ENCODE data around the gene GMEB1. TPM values are rescaled to one million over a fixed set of nuclear protein-coding genes. Genes with fewer than 3 reads are reported as not detected.
"Not testable (repeated sequence)": the region's sequence is repeated elsewhere in the genome, so short reads cannot be mapped to it uniquely, and the experiment has no call there.

Gene GMEB1
- total RNA-seq, 1 experiment from 2014 or later = 5.2 TPM

- ChIA-PET CTCF (no interaction called here), POLR2A (ENCODE audit: unreplicated experiment) (no interaction called here)
- DNase-seq (no peak), ATAC-seq (no peak)
- no peaks in the 10 kb centered on the region for H4K20me1 ChIP-seq (ENCODE audit: low read length)
- no peaks in the 10 kb centered on the region; the same call in 1 of the 2 replicates for H3K36me3 ChIP-seq (ENCODE audit: low read depth, low read length)
- no peak overlapping the region for H3K9ac ChIP-seq (ENCODE audit: low read length)
- no peak overlapping the region for H3K4me3 ChIP-seq (ENCODE audit: low read length)
- H3K9me2 ChIP-seq (replicated peaks; ENCODE audit: low read length) = no peaks in the 10 kb centered on the region
- no peaks in the 10 kb centered on the region for H3K9me3 ChIP-seq (ENCODE audit: low read length)
- intact Hi-C loops (cut with micrococcal nuclease) = no loop called here
- no peak overlapping the region for H3K4me2 ChIP-seq (ENCODE audit: low read length)
- no peaks in the 10 kb centered on the region for H3F3A ChIP-seq (ENCODE audit: low read length, unreplicated experiment)
- H3K79me2 ChIP-seq (ENCODE audit: low read length) = no peaks in the 10 kb centered on the region
- no TSS peak for BruUV-seq (replicated peaks)
- no peaks in the 10 kb centered on the region for H3K27me3 ChIP-seq (ENCODE audit: low read length)
- no peak overlapping the region for H2AFZ ChIP-seq (ENCODE audit: low read length)
- H3K4me1 ChIP-seq (ENCODE audit: insufficient read depth, low read length) = no peaks in the 10 kb centered on the region
- TF ChIP-seq CTCF (conservative IDR thresholded peaks at IDR 0.05; ENCODE audit: low read depth, low read length) (no peak), EZH2 (IDR thresholded peaks at IDR 0.05; ENCODE audit: low read length, unreplicated experiment) (no peak), EZH2phosphoT487 (IDR thresholded peaks at IDR 0.05; ENCODE audit: borderline replicate concordance, low read length) (no peak)
- H3K27ac ChIP-seq (ENCODE audit: low read length) = no peak overlapping the region
These were observed 16.4 kb downstream of the GMEB1 start for GRCh38 chr1:28684937-28685336.

GRCh38 chr1:28691627-28692026 is 23.0 kb downstream of the GMEB1 start:
- H3K27me3 ChIP-seq (ENCODE audit: low read length); H3K36me3 ChIP-seq (ENCODE audit: low read depth, low read length); ATAC-seq; H4K20me1 ChIP-seq (ENCODE audit: low read length); H3F3A ChIP-seq (ENCODE audit: low read length, unreplicated experiment); CTCF ChIA-PET; H3K9ac ChIP-seq (ENCODE audit: low read length); H3K4me2 ChIP-seq (ENCODE audit: low read length); H3K4me3 ChIP-seq (ENCODE audit: low read length); BruUV-seq (replicated peaks); POLR2A ChIA-PET (ENCODE audit: unreplicated experiment); H3K4me1 ChIP-seq (ENCODE audit: insufficient read depth, low read length); H3K79me2 ChIP-seq (ENCODE audit: low read length); intact Hi-C loops (cut with micrococcal nuclease); H2AFZ ChIP-seq (ENCODE audit: low read length); DNase-seq; H3K27ac ChIP-seq (ENCODE audit: low read length); H3K9me2 ChIP-seq (replicated peaks; ENCODE audit: low read length); H3K9me3 ChIP-seq (ENCODE audit: low read length): not testable (repeated sequence)

DNA sequence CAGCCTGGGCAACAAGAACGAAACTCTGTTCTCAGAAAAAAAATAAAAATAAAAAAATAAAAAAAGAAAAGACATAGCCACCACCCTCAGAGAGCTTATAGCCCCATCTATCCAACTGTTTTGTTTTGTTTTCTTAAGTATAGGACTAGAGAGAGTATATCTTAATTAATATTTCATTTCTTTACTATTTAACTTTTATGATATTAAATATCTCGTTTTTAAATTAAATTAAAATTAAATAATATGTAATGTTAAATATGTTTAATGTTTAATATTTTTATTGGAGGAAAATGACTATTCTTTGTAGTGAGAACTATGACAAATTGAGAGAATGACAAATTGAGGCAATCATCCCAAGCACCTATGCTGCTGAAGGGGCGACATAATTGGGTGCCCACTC is 35.0 kb downstream of the GMEB1 start:
- no peak for DNase-seq
- no peaks in the 10 kb centered on the region for H3K4me1 ChIP-seq (ENCODE audit: insufficient read depth, low read length)
- no peaks in the 10 kb centered on the region; the same call in 1 of the 2 replicates for H3K36me3 ChIP-seq (ENCODE audit: low read depth, low read length)
- no peak for TF ChIP-seq EZH2phosphoT487 (IDR thresholded peaks at IDR 0.05; ENCODE audit: borderline replicate concordance, low read length)
- no peak for TF ChIP-seq EZH2 (IDR thresholded peaks at IDR 0.05; ENCODE audit: low read length, unreplicated experiment)
- TF ChIP-seq CTCF (conservative IDR thresholded peaks at IDR 0.05; ENCODE audit: low read depth, low read length) = no peak
- no peaks in the 10 kb centered on the region for H3K9me2 ChIP-seq (replicated peaks; ENCODE audit: low read length)
- H3F3A ChIP-seq (ENCODE audit: low read length, unreplicated experiment) = no peaks in the 10 kb centered on the region
- H3K4me2 ChIP-seq (ENCODE audit: low read length) = no peak overlapping the region
- no peak overlapping the region for H2AFZ ChIP-seq (ENCODE audit: low read length)
- no peaks in the 10 kb centered on the region for H3K27me3 ChIP-seq (ENCODE audit: low read length)
- ATAC-seq = no peak
- ChIA-PET CTCF (no interaction called here), POLR2A (ENCODE audit: unreplicated experiment) (no interaction called here)
- H3K9me3 ChIP-seq (ENCODE audit: low read length) = no peaks in the 10 kb centered on the region
- no peak overlapping the region for H3K27ac ChIP-seq (ENCODE audit: low read length)
- intact Hi-C loops (cut with micrococcal nuclease) = no loop called here
- H3K79me2 ChIP-seq (ENCODE audit: low read length) = no peaks in the 10 kb centered on the region
- H3K9ac ChIP-seq (ENCODE audit: low read length) = no peak overlapping the region
- no peak overlapping the region for H3K4me3 ChIP-seq (ENCODE audit: low read length)
- H4K20me1 ChIP-seq (ENCODE audit: low read length) = no peaks in the 10 kb centered on the region
- BruUV-seq (replicated peaks) = no TSS peak
